Upper lobe of left lung (tissue), 6 donors: ENCODE results near the gene CARMIL1. TPM values are rescaled to one million over a fixed set of nuclear protein-coding genes. Genes with fewer than 3 reads are reported as not detected.

Experiments
- ATAC-seq, 2 donors: fragments of 200-7000 bp; cut with Tn5 transposase; one replicate each; pipeline ENCODE4 v1.9.1; 2022; ENCODE audit warnings: mild to moderate bottlenecking in 2 of 2, moderate library complexity in 2 of 2; ENCODE audit not compliant: low FRiP score in 2 of 2
- DNase-seq, 2 donors: peaks; one replicate each; pipeline ENCODE4 v3.0.0-alpha.2; 2019 to 2020
- H3K27ac ChIP-seq, 4 donors: fragments of 200-600 bp; sonication (generic); one replicate each; pipeline ENCODE4 v1.5.1; 2016 to 2019
- H3K27me3 ChIP-seq, 4 donors: fragments of 200-600 bp; sonication (generic); one replicate each; pipeline ENCODE4 v1.5.1; 2017 to 2019
- H3K36me3 ChIP-seq, 4 donors: fragments of 200-600 bp; sonication (generic); one replicate each; pipeline ENCODE4 v1.5.1; 2016 to 2019
- H3K4me1 ChIP-seq, 4 donors: fragments of 200-600 bp; sonication (generic); one replicate each; pipeline ENCODE4 v1.5.1; 2018 to 2019
- H3K4me3 ChIP-seq, 4 donors: fragments of 200-600 bp; sonication (generic); one replicate each; pipeline ENCODE4 v1.5.1; 2017 to 2019; ENCODE audit warnings: mild to moderate bottlenecking in 2 of 4, moderate library complexity in 1 of 4
- H3K9me3 ChIP-seq, 4 donors: fragments of 200-600 bp; sonication (generic); one replicate each; pipeline ENCODE4 v1.5.1; 2018 to 2019
- EP300 ChIP-seq, 4 donors: sonication (generic); formaldehyde crosslinking; IDR thresholded peaks; one replicate each; pipeline ENCODE4 v1.5.1; 2017; ENCODE audit warnings: antibody characterized with exemption in 4 of 4, control low read depth in 2 of 4
- POLR2A ChIP-seq, 4 donors: fragments of 450-650 bp; IDR thresholded peaks; one replicate each; pipeline ENCODE4 v1.5.1; 2016 to 2017; ENCODE audit warnings: antibody characterized with exemption in 4 of 4, mild to moderate bottlenecking in 2 of 4
- POLR2AphosphoS5 ChIP-seq, 2 donors: sonication (generic); formaldehyde crosslinking; IDR thresholded peaks; one replicate each; pipeline ENCODE4 v1.5.1; 2017; ENCODE audit warnings: antibody characterized with exemption in 2 of 2
- WGBS, 2 donors: methylation state at CpG; one replicate each; pipeline ENCODE4 v1.1.5; 2017 to 2018; 5-methylcytosine and 5-hydroxymethylcytosine counted together
- total RNA-seq, 6 donors: library from RNA; depleted of rRNA in 4 of 6; stranded (reverse); fragments of >200 nt in 4 of 6; gene quantifications; one replicate each; pipeline versions ENCODE4 v1.1.0 to v1.2.1, GENCODE V29; 2016 to 2021
- TF ChIP-seq, protein P1 (sequence below), 6 experiments: fragments of 450-650 bp in 4 of 6; fragments of 200-600 bp in 2 of 6; sonication (generic) in 2 of 6; IDR thresholded peaks; one replicate each; pipeline ENCODE4 v1.5.1; 2016 to 2019; ENCODE audit warnings: antibody characterized with exemption in 6 of 6
- donor health status: DM: no; HTN: no; CAD: no; lungs with moderate emphysema.
- donor health status: DM: no; HTN: yes; CAD: no; lungs with severe emphysema.

CARMIL1 gene
- total RNA-seq, 6 donors from 2014 or later = 19.8 to 78.6 (median 44.9) TPM

- ATAC-seq (no peak), DNase-seq (no peak)
- Histone ChIP-seq H3K27me3 (no peaks in the 10 kb centered on the region), H3K27ac (no peak overlapping the region), H3K9me3 (no peaks in the 10 kb centered on the region), H3K4me1 (no peaks in the 10 kb centered on the region), H3K36me3 (peaks cover 0 to 26% (median 5%) of the 10 kb centered on the region in 4 donors), H3K4me3 (no peak overlapping the region)
- no peak for TF ChIP-seq POLR2AphosphoS5 (IDR thresholded peaks at IDR 0.05)
Measured at GRCh38 chr6:25519856-25520255, 240.7 kb downstream of the CARMIL1 start.

- H3K4me3 ChIP-seq = no peak overlapping the region
- TF ChIP-seq, protein P1, sequence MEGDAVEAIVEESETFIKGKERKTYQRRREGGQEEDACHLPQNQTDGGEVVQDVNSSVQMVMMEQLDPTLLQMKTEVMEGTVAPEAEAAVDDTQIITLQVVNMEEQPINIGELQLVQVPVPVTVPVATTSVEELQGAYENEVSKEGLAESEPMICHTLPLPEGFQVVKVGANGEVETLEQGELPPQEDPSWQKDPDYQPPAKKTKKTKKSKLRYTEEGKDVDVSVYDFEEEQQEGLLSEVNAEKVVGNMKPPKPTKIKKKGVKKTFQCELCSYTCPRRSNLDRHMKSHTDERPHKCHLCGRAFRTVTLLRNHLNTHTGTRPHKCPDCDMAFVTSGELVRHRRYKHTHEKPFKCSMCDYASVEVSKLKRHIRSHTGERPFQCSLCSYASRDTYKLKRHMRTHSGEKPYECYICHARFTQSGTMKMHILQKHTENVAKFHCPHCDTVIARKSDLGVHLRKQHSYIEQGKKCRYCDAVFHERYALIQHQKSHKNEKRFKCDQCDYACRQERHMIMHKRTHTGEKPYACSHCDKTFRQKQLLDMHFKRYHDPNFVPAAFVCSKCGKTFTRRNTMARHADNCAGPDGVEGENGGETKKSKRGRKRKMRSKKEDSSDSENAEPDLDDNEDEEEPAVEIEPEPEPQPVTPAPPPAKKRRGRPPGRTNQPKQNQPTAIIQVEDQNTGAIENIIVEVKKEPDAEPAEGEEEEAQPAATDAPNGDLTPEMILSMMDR (IDR thresholded peaks at IDR 0.05) = no peak
- TF ChIP-seq POLR2AphosphoS5 (IDR thresholded peaks at IDR 0.05) = no peak
- no peak for TF ChIP-seq POLR2A (IDR thresholded peaks at IDR 0.05)
- no peak for TF ChIP-seq EP300 (IDR thresholded peaks at IDR 0.05)
- H3K27me3 ChIP-seq = no peaks in the 10 kb centered on the region
- peaks cover 0 to 11% (median 0%) of the 10 kb centered on the region in 4 donors for H3K36me3 ChIP-seq
- H3K4me1 ChIP-seq = no peaks in the 10 kb centered on the region
- DNase-seq (no peak), ATAC-seq (no peak)
- no peak overlapping the region for H3K27ac ChIP-seq
- no peaks in the 10 kb centered on the region for H3K9me3 ChIP-seq
- WGBS, 2 donors = 50 to 55% methylated on average over 1 of the region's 1 CpG
Measured at GRCh38 chr6:25524542-25524941, 245.4 kb downstream of the CARMIL1 start.

DNA sequence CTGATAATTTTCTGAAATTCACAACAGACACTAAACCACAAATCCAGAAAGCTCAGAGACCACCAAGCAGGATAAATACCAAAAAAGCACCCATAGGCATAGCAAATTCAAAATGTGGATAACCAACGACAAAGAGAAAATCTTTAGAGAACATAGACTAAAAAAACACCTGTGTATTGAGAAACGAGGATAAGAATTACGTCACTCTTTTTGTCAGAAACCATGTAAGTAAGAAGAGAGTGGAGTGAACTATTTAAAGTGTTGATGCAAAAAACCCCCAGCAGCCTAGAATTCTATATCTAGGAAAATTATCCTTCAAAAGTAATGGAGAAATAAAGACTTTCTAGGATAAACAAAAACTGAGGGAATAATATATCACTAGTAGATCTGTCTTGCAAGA is 245.9 kb downstream of the CARMIL1 start:
- Histone ChIP-seq H3K9me3 (no peaks in the 10 kb centered on the region), H3K4me3 (no peak overlapping the region), H3K27me3 (no peaks in the 10 kb centered on the region), H3K27ac (no peak overlapping the region), H3K36me3 (peaks cover 0 to 13% (median 0%) of the 10 kb centered on the region in 4 donors), H3K4me1 (no peaks in the 10 kb centered on the region)
- no peak for TF ChIP-seq POLR2AphosphoS5 (IDR thresholded peaks at IDR 0.05)
- TF ChIP-seq EP300 (IDR thresholded peaks at IDR 0.05) = no peak
- TF ChIP-seq, protein P1 (IDR thresholded peaks at IDR 0.05) = no peak
- no peak for TF ChIP-seq POLR2A (IDR thresholded peaks at IDR 0.05)
- WGBS, 2 donors = 80% methylated on average over 3 of the region's 3 CpGs
- DNase-seq (no peak), ATAC-seq (no peak)

- H3K4me1 ChIP-seq = no peaks in the 10 kb centered on the region
- H3K27ac ChIP-seq = no peak overlapping the region
- WGBS, 2 donors = 87 to 89% methylated on average over 5 of the region's 5 CpGs
- TF ChIP-seq POLR2A (IDR thresholded peaks at IDR 0.05) = no peak
- TF ChIP-seq, protein P1 (IDR thresholded peaks at IDR 0.05) = no peak
- TF ChIP-seq POLR2AphosphoS5 (IDR thresholded peaks at IDR 0.05) = no peak
- no peak for TF ChIP-seq EP300 (IDR thresholded peaks at IDR 0.05)
- ATAC-seq = no peak
- no peak for DNase-seq
- H3K4me3 ChIP-seq = no peak overlapping the region
- H3K36me3 ChIP-seq = peaks cover 0 to 8% (median 2%) of the 10 kb centered on the region in 4 donors
- no peaks in the 10 kb centered on the region for H3K27me3 ChIP-seq
- H3K9me3 ChIP-seq = no peaks in the 10 kb centered on the region
Measured at GRCh38 chr6:25534942-25535631, 255.9 kb downstream of the CARMIL1 start.

- DNase-seq (no peak), ATAC-seq (no peak)
- H3K27ac ChIP-seq = no peak overlapping the region
- WGBS, 2 donors = 87 to 89% methylated on average over 4 of the region's 4 CpGs
- no peak for TF ChIP-seq POLR2A (IDR thresholded peaks at IDR 0.05)
- TF ChIP-seq POLR2AphosphoS5 (IDR thresholded peaks at IDR 0.05) = no peak
- TF ChIP-seq EP300 (IDR thresholded peaks at IDR 0.05) = no peak
- TF ChIP-seq, protein P1 (IDR thresholded peaks at IDR 0.05) = no peak
- peaks cover 0 to 8% (median 2%) of the 10 kb centered on the region in 4 donors for H3K36me3 ChIP-seq
- no peaks in the 10 kb centered on the region for H3K4me1 ChIP-seq
- H3K4me3 ChIP-seq = no peak overlapping the region
- H3K27me3 ChIP-seq = no peaks in the 10 kb centered on the region
- H3K9me3 ChIP-seq = no peaks in the 10 kb centered on the region
Measured at GRCh38 chr6:25535632-25536225, 256.6 kb downstream of the CARMIL1 start.
